ENCODE measurements around the gene PXN. TPM values are rescaled to one million over a fixed set of nuclear protein-coding genes. Genes with fewer than 3 reads are reported as not detected.
A peak's percentile ranks its signal among the peaks of the same experiment; 100 is the strongest.

Gene PXN
- 57.8 and 61.8 TPM in 2 replicates for total RNA-seq (2014; rRNA removed; shearing (Covaris generic))

GRCh38 chr12:120265473-120266179 is at the start of gene PXN:
TSS of gene PXN (minus strand) at chr12:120265730. CDS start at chr12:120265629, 101 bp downstream.
- DNase-seq (ENCODE audit: low read depth) = peak; percentile 88

- peak; percentile 19 for DNase-seq (ENCODE audit: low read depth)
Measured at GRCh38 chr12:120314220-120314619, 48.7 kb upstream of the PXN start.

- peak; percentile 93 for DNase-seq (ENCODE audit: low read depth)
Measured at GRCh38 chr12:120301962-120302815, 36.7 kb upstream of the PXN start, which contains the start of gene SIRT4. TSS of gene SIRT4 (plus strand) at chr12:120302321. CDS start at chr12:120303562, 1,241 bp downstream.

GRCh38 chr12:120292661-120293531 is 27.4 kb upstream of the PXN start, which contains the start of gene RNU4-1:
TSS of gene RNU4-1 (minus strand) at chr12:120293237.
- peak; percentile 94 for DNase-seq (ENCODE audit: low read depth)

- no peak for DNase-seq (ENCODE audit: low read depth)
Measured at GRCh38 chr12:120292411-120292660, 26.8 kb upstream of the PXN start.

- DNase-seq (ENCODE audit: low read depth) = peak; percentile 95
Measured at GRCh38 chr12:120290609-120291305, 25.2 kb upstream of the PXN start.

GRCh38 chr12:120287491-120287890 is 22.0 kb upstream of the PXN start:
- no peak for DNase-seq (ENCODE audit: low read depth)

GRCh38 chr12:120286768-120287490 is 21.4 kb upstream of the PXN start:
- DNase-seq (ENCODE audit: low read depth) = no peak

- no peak for DNase-seq (ENCODE audit: low read depth)
Measured at GRCh38 chr12:120284381-120284780, 18.9 kb upstream of the PXN start.

- DNase-seq (ENCODE audit: low read depth) = no peak
Measured at GRCh38 chr12:120283318-120283717, 17.8 kb upstream of the PXN start.

GRCh38 chr12:120278137-120279069 is 12.9 kb upstream of the PXN start:
- DNase-seq (ENCODE audit: low read depth) = no peak

- DNase-seq (ENCODE audit: low read depth) = no peak
Measured at GRCh38 chr12:120276734-120277133, 11.2 kb upstream of the PXN start.

GRCh38 chr12:120267736-120268135 is 2.2 kb upstream of the PXN start:
- DNase-seq (ENCODE audit: low read depth) = no peak

GRCh38 chr12:120266180-120266870 is 795 bp upstream of the PXN start:
- no peak for DNase-seq (ENCODE audit: low read depth)

GRCh38 chr12:120264904-120265472 is 542 bp downstream of the PXN start:
- no peak for DNase-seq (ENCODE audit: low read depth)

- DNase-seq (ENCODE audit: low read depth) = no peak
Measured at GRCh38 chr12:120264086-120264903, 1.2 kb downstream of the PXN start.

GRCh38 chr12:120263748-120264085 is 1.8 kb downstream of the PXN start:
- DNase-seq (ENCODE audit: low read depth) = no peak

Measured in Daoy (cell line).